HCEC 1CT (cell line): ENCODE measurements around the gene CRYBB1.
"Not testable (repeated sequence)": the region's sequence is repeated elsewhere in the genome, so short reads cannot be mapped to it uniquely, and the experiment has no call there.

Experiments used
- DNase-seq: peaks from one replicate; pipeline ENCODE4 v3.0.0-alpha.2; 2017

The CRYBB1 gene

GRCh38 chr22:26635117-26635516, 17.3 kb upstream of the CRYBB1 start:
- no peak for DNase-seq

- no peak for DNase-seq
Observed at GRCh38 chr22:26634189-26634588, 16.4 kb upstream of the CRYBB1 start.

- DNase-seq = no peak
Observed at GRCh38 chr22:26632422-26633155, 14.8 kb upstream of the CRYBB1 start.

- DNase-seq = no peak
Observed at GRCh38 chr22:26631282-26631681, 13.5 kb upstream of the CRYBB1 start.

- no peak for DNase-seq
Observed at GRCh38 chr22:26629988-26630761, 12.3 kb upstream of the CRYBB1 start.

- no peak for DNase-seq
Observed at GRCh38 chr22:26624803-26625202, 7.0 kb upstream of the CRYBB1 start.

- no peak for DNase-seq
Observed at GRCh38 chr22:26623984-26624383, 6.2 kb upstream of the CRYBB1 start.

GRCh38 chr22:26621663-26622062, 3.8 kb upstream of the CRYBB1 start, which contains the start of gene CRYBA4:
CRYBA4 (plus strand) TSS chr22:26621963; CDS start chr22:26622597, 634 bp downstream.
- DNase-seq = no peak

- no peak for DNase-seq
Observed at GRCh38 chr22:26620197-26620596, 2.4 kb upstream of the CRYBB1 start.

- DNase-seq = no peak
Observed at GRCh38 chr22:26619510-26619909, 1.7 kb upstream of the CRYBB1 start.

- DNase-seq = no peak
Observed at GRCh38 chr22:26618455-26618854, 628 bp upstream of the CRYBB1 start.

- DNase-seq = no peak
Observed at GRCh38 chr22:26616650-26617049, 1.2 kb downstream of the CRYBB1 start.

GRCh38 chr22:26615830-26616435, 1.9 kb downstream of the CRYBB1 start:
- DNase-seq = no peak

- no peak for DNase-seq
Observed at GRCh38 chr22:26615149-26615548, 2.7 kb downstream of the CRYBB1 start.

GRCh38 chr22:26614322-26614721, 3.5 kb downstream of the CRYBB1 start:
- no peak for DNase-seq

- not testable (repeated sequence) for DNase-seq
Observed at GRCh38 chr22:26613753-26614152, 4.1 kb downstream of the CRYBB1 start.

GRCh38 chr22:26612652-26613051, 5.2 kb downstream of the CRYBB1 start:
- DNase-seq = no peak

GRCh38 chr22:26610996-26611395, 6.8 kb downstream of the CRYBB1 start:
- DNase-seq = peak; percentile 57

- peak; percentile 95 for DNase-seq
Observed at GRCh38 chr22:26610072-26610958, 7.5 kb downstream of the CRYBB1 start.

GRCh38 chr22:26609287-26609686, 8.5 kb downstream of the CRYBB1 start:
- no peak for DNase-seq

- no peak for DNase-seq
Observed at GRCh38 chr22:26608129-26608528, 9.7 kb downstream of the CRYBB1 start.

GRCh38 chr22:26606611-26607010, 11.2 kb downstream of the CRYBB1 start:
- DNase-seq = peak; percentile 84

GRCh38 chr22:26604368-26604767, 13.5 kb downstream of the CRYBB1 start:
- no peak for DNase-seq
